ENCODE measurements around the gene TLR1. TPM values are rescaled to one million over a fixed set of nuclear protein-coding genes. Genes with fewer than 3 reads are reported as not detected.

Gene TLR1
- total RNA-seq, 6 donors from 2014 or later = 16.4 to 41.9 (median 24.8) TPM

- no peak overlapping the region for H3K4me3 ChIP-seq
- DNase-seq (no peak), ATAC-seq (ENCODE audit: low FRiP score in 2 of 2) (no peak)
- no peaks in the 10 kb centered on the region for H3K27me3 ChIP-seq
- peaks cover 3 to 14% (median 6%) of the 10 kb centered on the region in 4 donors for H3K9me3 ChIP-seq
- no peak overlapping the region for H3K27ac ChIP-seq
- no peaks in the 10 kb centered on the region for H3K36me3 ChIP-seq
- H3K4me1 ChIP-seq = no peaks in the 10 kb centered on the region
- TF ChIP-seq POLR2AphosphoS5 (IDR thresholded peaks at IDR 0.05) (no peak), POLR2A (IDR thresholded peaks at IDR 0.05) (no peak), EP300 (IDR thresholded peaks at IDR 0.05) (no peak), CTCF (IDR thresholded peaks at IDR 0.05) (no peak)
Observed at GRCh38 chr4:38837334-38837733, 32.7 kb upstream of the TLR1 start.

GRCh38 chr4:38834570-38834969, 30.0 kb upstream of the TLR1 start:
- Histone ChIP-seq H3K27ac (no peak overlapping the region), H3K4me1 (no peaks in the 10 kb centered on the region), H3K36me3 (no peaks in the 10 kb centered on the region), H3K9me3 (peaks cover 3 to 14% (median 6%) of the 10 kb centered on the region in 4 donors), H3K4me3 (no peak overlapping the region), H3K27me3 (no peaks in the 10 kb centered on the region)
- 91 to 96% methylated on average over 4 of the region's 4 CpGs for WGBS, 2 donors
- DNase-seq = no peak
- no peak for TF ChIP-seq POLR2A (IDR thresholded peaks at IDR 0.05)
- no peak for ATAC-seq (ENCODE audit: low FRiP score in 2 of 2)

DNA sequence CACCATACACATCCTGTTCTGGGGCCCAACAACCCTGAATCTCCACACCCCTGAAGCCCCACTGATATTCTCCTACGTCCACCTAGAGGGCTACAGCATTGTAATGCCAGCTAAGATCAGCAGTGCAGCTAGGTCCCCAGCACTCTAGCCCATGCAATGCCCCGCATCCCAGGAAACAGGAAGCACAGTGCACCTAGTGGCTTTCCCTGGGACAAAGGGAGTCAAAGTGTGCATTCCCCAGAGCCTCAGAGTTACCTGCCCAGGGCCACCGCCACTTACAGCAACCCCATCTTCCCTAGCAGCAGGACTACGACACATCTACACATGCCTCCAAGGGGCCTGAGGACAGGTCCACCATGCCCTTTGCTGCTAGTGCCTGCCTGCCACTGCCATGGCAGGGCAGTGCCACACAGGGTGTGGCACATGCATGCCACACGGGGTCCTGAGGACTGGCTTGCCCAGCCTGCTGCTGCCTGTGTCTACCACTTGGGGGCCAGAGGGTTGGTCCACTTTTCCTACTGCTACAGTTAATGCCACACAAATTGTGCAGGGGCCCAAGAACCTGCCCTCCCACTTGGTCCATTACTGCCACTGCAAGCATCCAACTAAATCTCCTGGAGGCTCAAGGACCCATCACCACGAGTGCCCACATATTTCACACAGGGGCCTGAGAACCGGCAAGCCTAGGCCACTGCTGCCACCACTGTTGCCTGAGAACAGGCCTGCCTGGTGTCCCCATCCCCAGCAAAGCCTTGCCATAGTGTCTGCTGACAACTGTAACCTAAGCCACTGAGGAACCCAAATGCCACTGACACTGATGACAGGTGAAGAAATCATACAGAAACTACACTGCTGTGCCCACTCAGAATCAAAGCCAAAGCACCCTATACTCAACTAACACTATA, 28.3 kb upstream of the TLR1 start:
- peaks cover 3 to 14% (median 6%) of the 10 kb centered on the region in 4 donors for H3K9me3 ChIP-seq
- WGBS, 2 donors = 96 to 100% methylated on average over 2 to 7 of the region's 7 CpGs
- H3K4me3 ChIP-seq = no peak overlapping the region
- ATAC-seq (ENCODE audit: low FRiP score in 2 of 2) = peak in 1 of 2 donors; percentile 46
- TF ChIP-seq POLR2A (IDR thresholded peaks at IDR 0.05) = no peak
- TF ChIP-seq POLR2AphosphoS5 (IDR thresholded peaks at IDR 0.05) = no peak
- TF ChIP-seq EP300 (IDR thresholded peaks at IDR 0.05) = no peak
- TF ChIP-seq CTCF (IDR thresholded peaks at IDR 0.05) = no peak
- H3K27ac ChIP-seq = no peak overlapping the region
- no peaks in the 10 kb centered on the region for H3K36me3 ChIP-seq
- no peaks in the 10 kb centered on the region for H3K27me3 ChIP-seq
- DNase-seq = peak in 1 of 2 donors; percentile 20
- no peaks in the 10 kb centered on the region for H3K4me1 ChIP-seq

- ATAC-seq (ENCODE audit: low FRiP score in 2 of 2) (peak in 1 of 2 donors; percentile 11), DNase-seq (no peak)
- Histone ChIP-seq H3K4me1 (no peaks in the 10 kb centered on the region), H3K4me3 (no peak overlapping the region), H3K27ac (no peak overlapping the region), H3K9me3 (peaks cover 3 to 14% (median 6%) of the 10 kb centered on the region in 4 donors), H3K27me3 (no peaks in the 10 kb centered on the region), H3K36me3 (no peaks in the 10 kb centered on the region)
- TF ChIP-seq EP300 (IDR thresholded peaks at IDR 0.05) = no peak
- no peak for TF ChIP-seq CTCF (IDR thresholded peaks at IDR 0.05)
- no peak for TF ChIP-seq POLR2AphosphoS5 (IDR thresholded peaks at IDR 0.05)
- TF ChIP-seq POLR2A (IDR thresholded peaks at IDR 0.05) = no peak
- 74 to 82% methylated on average over 1 of the region's 1 CpG for WGBS, 2 donors
Observed at GRCh38 chr4:38832206-38832605, 27.6 kb upstream of the TLR1 start.

- peaks cover 3 to 12% (median 6%) of the 10 kb centered on the region in 4 donors for H3K9me3 ChIP-seq
Observed at GRCh38 chr4:38831653-38832052, 27.1 kb upstream of the TLR1 start.

More at GRCh38 chr4:38831653-38832052, 27.1 kb upstream of the TLR1 start:
- TF ChIP-seq CTCF (IDR thresholded peaks at IDR 0.05) = no peak
- no peak for TF ChIP-seq POLR2AphosphoS5 (IDR thresholded peaks at IDR 0.05)
- no peak for TF ChIP-seq EP300 (IDR thresholded peaks at IDR 0.05)
- no peak for TF ChIP-seq POLR2A (IDR thresholded peaks at IDR 0.05)
- H3K4me3 ChIP-seq = no peak overlapping the region
- no peaks in the 10 kb centered on the region for H3K4me1 ChIP-seq
- H3K27me3 ChIP-seq = no peaks in the 10 kb centered on the region
- DNase-seq = no peak
- no peak overlapping the region for H3K27ac ChIP-seq
- H3K36me3 ChIP-seq = no peaks in the 10 kb centered on the region
- no peak for ATAC-seq (ENCODE audit: low FRiP score in 2 of 2)

Measured in upper lobe of left lung (tissue), 6 donors.